SIG-M5 treated with dmso at 0.1 percent for 504 hours (cell line): ENCODE measurements around the gene FOXJ1.

ENCODE experiments used
- DNase-seq: peaks from one replicate; lab custom pipeline; 2025; ENCODE audit not compliant: unreplicated experiment; lab: John Stamatoyannopoulos, UW

Gene FOXJ1

DNA sequence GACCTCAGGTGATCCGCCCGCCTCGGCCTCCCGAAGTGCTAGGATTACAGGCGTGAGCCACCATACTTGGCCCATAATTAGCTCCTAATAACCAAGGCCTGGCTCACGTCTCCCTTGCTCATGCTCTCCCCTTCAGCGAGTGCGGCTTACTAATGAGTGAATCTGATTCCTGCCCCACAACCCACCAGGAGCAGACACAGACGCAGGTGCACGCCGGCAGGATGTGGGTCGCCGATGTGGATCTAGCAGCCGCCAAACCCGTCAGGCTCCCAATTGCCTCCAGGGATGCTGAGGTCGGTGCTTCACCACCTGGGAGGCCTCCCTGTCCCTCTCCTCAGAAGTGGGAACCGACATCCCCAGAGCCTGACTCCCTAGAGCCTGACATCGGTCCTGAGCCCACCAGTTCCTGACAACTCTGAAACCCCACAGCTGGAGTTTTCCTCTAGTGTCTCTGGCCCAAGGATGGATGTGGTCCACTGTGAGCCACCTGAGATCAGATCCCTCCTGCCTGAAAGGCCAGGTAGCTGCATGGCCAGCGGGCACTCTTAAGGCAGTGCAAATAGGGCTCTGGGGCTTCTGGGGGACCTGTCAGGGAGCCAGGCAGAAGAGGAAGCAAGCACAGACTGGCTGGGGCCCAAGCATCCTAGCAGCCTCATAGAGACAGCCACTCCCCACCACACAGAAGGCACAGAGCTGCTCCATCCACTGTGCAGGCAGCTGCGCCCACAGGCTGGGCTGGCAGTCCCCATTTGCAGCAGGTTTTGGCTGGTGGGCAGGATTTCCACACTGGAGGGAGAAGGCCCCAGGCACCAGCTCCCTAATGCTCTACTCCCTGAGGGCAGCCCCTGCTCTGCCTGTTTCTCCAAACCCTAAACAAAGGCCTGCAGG is 48.3 kb downstream of the FOXJ1 start:
- DNase-seq, result no peak

GRCh38 chr17:76091526-76092286 is 49.3 kb downstream of the FOXJ1 start:
- no peak for DNase-seq

GRCh38 chr17:76090517-76091129 is 50.4 kb downstream of the FOXJ1 start:
- DNase-seq, result no peak

DNA sequence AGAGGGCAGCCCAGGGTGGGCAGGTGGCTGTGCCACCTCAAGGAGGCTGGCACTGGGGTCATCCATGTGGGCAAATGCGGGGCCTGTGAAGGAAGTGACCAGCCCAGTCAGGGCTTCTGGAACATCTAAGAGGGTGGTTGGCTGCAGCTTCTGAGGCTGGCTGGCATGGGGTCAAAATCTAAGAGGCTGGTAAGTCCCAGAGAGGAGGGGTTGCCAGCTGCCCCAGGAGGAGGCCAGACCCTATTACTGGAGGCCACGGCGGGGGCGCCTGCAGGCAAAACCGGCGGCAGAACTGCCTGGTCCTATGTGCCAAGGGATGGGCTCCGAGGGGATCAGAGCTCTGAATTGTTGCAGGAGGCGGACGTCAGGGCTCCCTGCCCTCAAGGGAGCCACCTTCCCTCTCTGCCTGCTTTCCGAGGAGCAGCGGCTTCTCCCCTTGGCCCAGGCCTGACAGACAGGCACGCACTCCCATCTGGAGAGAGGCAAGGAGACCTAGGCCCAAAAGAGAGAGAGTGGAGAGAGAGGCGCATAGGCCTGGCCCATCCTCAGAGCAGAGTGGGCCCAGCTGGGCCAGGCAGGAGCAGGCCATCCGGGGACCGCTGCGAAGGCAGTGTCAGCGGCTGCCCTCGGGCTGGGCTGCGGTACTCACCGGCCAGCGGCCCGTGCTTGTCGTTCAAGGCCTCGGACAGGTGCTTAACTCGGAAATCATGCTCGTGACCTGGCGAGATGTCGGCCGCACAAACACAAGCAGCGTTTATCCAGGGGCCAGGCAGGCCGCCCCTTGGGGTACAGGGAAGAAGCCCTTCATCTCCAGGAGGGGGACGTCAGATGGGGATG is 51.1 kb downstream of the FOXJ1 start:
- no peak for DNase-seq

DNA sequence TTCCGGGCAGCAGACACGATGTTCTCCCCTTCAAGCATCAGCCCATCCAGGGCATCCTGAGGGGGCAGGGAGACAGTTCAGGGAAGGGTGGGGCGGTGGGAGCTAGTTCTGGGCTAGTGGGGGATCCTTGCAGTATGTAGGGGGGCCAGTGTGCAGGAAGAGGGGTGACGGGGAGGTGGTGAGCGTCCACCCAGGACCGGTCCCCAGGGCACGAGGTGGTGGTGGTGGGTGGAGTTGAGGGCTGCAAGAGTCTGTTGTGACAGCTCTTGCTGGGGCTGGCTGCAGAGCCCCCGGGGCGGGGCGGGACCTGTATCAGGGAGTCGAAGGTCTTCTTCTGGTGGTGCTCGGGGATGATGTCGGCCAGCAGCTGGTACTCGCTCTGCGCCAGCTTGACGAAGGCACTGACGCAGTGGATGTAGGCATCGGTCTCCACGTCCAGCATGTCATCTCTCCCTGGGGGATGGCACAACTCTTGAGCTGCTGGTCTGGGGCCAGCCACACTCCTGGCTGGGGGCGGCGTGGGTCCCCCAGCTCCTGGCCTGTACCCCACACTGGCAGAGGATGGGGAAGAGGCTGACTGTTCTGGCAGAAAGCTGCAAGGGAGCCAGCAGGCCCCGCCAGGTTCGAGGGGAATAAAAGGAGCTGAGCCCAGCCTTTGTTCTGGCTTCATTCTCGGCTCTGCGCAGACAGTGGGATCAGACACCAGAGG is 52.0 kb downstream of the FOXJ1 start:
- no peak for DNase-seq

DNA sequence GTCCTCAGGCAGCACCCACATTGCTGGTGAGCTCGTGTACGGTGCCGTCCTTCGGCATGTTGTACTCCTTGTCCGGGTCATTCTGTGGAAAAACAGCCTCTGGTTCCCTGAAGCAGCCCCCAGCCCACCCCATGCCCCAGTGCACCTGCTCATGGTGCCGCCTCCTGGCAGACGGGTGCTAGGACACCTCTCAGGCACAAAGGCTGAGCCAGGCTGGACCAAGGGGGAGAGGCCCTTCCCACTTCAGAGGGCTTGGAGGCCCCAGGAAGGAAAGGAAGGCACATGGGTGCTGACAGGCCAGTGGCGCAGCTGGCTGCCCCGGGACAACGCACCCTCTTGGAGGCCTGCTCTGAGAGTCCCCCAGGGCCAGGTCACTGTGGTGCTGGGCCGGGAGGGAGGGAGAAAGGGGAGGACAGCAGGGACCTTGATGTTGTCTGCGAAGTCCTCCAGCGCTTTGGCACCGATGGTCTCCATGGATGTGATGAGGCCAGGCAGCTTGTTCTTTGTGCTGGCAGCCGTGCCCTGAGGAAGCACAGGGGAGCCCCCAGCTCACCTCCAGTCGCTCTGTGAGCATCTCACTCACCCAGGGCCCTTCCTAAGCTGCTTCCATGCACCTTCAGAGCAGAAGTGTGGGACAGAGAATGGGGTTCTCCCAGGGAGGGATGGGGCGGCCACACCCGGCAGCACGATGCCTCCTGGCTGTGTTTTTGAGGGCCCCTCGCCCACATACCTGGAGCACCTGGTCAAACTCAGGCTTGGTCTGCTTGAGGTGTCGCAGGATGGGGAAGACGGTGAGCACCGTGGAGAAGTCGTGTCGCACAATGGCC is 52.8 kb downstream of the FOXJ1 start:
- no peak for DNase-seq

DNA sequence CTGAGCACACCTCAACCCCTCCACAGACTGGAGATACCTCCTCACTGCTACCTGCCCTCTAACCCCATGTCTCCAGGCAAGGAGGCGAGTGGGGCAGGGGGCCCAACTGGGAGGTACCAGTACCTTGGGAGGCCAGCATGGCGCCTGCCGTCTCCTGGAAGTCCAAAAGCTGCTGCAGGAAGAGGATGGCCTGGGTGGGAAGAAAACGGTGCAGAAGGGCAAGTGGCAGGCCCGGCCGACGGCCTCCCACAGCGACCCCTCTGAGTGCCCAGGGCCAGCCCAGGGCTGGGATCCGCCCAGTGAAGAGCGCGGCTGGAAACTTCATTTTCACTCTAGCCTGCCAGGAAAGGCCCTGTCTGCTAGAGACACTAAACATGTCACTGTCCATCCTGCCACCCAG is 53.5 kb downstream of the FOXJ1 start:
- no peak for DNase-seq

DNA sequence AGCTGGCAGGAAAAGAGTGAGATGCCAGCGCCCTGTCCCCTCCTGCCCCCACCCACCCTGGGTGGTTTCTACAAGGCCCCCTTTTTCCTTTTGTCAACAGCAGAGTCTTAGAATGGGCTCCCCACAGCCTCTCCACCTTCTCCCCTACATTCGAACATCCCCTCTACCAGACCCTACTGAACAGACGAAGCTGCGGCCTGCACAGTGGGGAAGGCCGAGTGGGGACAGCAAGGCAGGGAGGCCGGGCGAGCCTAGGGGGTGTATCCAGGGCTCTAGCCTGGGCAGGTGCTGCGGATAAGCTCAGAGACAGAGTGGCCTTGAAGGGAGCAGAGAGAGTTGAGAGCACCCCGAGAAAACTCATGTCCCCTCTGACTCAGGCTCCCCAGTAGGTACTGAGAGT is 54.7 kb downstream of the FOXJ1 start:
- no peak for DNase-seq
